OCI-LY3 (cell line): Measurements from ENCODE around the gene MYOCOS.

Experiments used
- EZH2phosphoT487 ChIP-seq: fragments of 200-600 bp; shearing (Covaris generic); IDR thresholded peaks from 2 replicates; pipeline ENCODE4 v1.6.1; 2018; ENCODE audit warnings: antibody characterized with exemption, mixed run types, low read depth
- TF ChIP-seq, protein P1 (sequence below): fragments of 200-600, 300-600 bp; sonication (generic); IDR thresholded peaks from 2 replicates; pipeline ENCODE4 v1.5.1; 2014; ENCODE audit warnings: antibody characterized with exemption, low read length, low read depth

DNA sequence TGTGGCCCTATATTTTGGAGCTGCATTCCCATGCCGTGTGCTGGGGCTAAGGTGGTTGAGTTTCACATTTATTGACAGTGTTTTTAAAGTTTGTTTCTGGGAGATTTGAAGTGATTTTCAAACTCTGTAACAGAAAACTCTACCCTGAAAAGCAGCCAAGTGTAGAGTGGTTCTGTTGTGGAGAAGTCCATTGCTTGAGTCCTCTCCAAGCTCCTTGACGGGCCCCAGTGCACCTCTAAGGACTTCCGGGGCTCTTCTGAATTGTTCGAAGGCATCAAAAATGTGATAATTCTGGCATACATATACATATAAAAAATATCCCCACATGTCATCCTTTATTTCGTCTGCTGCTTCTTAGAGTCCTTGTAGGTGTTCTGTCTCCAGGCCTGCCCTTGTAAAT lies 5.0 kb downstream of the MYOCOS start:
- TF ChIP-seq, protein P1, sequence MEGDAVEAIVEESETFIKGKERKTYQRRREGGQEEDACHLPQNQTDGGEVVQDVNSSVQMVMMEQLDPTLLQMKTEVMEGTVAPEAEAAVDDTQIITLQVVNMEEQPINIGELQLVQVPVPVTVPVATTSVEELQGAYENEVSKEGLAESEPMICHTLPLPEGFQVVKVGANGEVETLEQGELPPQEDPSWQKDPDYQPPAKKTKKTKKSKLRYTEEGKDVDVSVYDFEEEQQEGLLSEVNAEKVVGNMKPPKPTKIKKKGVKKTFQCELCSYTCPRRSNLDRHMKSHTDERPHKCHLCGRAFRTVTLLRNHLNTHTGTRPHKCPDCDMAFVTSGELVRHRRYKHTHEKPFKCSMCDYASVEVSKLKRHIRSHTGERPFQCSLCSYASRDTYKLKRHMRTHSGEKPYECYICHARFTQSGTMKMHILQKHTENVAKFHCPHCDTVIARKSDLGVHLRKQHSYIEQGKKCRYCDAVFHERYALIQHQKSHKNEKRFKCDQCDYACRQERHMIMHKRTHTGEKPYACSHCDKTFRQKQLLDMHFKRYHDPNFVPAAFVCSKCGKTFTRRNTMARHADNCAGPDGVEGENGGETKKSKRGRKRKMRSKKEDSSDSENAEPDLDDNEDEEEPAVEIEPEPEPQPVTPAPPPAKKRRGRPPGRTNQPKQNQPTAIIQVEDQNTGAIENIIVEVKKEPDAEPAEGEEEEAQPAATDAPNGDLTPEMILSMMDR, result no peak
- no peak for TF ChIP-seq EZH2phosphoT487
